ENCODE results near the gene ADISSP. TPM values are rescaled to one million over a fixed set of nuclear protein-coding genes. Genes with fewer than 3 reads are reported as not detected.

The ADISSP gene
- total RNA-seq, 1 donor from 2014 or later, result 34.8 TPM

DNA sequence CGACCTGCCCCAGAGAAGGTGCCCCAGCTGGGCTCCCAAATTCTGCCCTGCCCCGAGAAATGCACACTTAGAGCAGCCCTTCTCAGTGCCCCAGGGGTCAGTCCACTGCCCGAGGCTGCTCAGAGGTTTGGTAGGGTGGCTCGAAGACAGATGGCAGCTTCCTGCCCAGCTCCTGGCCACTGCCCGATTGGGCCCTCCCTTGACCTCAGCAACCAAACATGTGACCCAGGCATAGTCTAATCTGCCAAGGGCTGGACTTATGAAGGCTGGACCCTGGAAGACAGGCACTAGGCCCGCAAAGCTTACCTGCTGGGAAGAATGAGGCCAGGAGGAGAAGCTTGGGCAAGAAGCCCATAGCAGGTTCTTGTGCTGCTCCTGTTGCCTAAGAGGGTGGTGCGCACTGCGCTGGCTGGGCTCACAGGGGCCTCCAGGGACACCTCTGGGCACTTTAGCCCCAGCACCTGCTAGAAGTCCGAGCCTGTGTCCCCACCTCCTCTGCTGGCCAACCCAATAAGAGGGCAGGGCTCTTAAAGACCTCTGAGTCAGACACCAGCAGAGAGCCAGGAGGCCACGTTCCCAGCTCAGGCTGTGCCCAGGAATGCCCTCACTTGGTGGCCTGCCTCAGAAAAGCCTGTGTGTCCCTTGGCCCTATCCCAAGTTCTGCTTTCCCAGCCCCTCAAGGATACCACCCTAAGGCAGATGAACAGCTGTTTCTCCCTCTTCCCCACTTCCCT, 60.6 kb downstream of the ADISSP start:
- H3K27me3 ChIP-seq (ENCODE audit: control insufficient read depth, insufficient read depth, low read length), result peaks cover 12% of the 10 kb centered on the region
- H3K4me3 ChIP-seq (ENCODE audit: low read depth, low read length), result no peak overlapping the region
- TF ChIP-seq, protein P1, sequence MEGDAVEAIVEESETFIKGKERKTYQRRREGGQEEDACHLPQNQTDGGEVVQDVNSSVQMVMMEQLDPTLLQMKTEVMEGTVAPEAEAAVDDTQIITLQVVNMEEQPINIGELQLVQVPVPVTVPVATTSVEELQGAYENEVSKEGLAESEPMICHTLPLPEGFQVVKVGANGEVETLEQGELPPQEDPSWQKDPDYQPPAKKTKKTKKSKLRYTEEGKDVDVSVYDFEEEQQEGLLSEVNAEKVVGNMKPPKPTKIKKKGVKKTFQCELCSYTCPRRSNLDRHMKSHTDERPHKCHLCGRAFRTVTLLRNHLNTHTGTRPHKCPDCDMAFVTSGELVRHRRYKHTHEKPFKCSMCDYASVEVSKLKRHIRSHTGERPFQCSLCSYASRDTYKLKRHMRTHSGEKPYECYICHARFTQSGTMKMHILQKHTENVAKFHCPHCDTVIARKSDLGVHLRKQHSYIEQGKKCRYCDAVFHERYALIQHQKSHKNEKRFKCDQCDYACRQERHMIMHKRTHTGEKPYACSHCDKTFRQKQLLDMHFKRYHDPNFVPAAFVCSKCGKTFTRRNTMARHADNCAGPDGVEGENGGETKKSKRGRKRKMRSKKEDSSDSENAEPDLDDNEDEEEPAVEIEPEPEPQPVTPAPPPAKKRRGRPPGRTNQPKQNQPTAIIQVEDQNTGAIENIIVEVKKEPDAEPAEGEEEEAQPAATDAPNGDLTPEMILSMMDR (IDR thresholded peaks at IDR 0.05; ENCODE audit: insufficient read depth, low read length, poor library complexity, severe bottlenecking), result no peak
- no peaks in the 10 kb centered on the region for H3K36me3 ChIP-seq (ENCODE audit: control insufficient read depth, insufficient read depth, low read length)
- no peak for DNase-seq (ENCODE audit: low read depth)

DNA sequence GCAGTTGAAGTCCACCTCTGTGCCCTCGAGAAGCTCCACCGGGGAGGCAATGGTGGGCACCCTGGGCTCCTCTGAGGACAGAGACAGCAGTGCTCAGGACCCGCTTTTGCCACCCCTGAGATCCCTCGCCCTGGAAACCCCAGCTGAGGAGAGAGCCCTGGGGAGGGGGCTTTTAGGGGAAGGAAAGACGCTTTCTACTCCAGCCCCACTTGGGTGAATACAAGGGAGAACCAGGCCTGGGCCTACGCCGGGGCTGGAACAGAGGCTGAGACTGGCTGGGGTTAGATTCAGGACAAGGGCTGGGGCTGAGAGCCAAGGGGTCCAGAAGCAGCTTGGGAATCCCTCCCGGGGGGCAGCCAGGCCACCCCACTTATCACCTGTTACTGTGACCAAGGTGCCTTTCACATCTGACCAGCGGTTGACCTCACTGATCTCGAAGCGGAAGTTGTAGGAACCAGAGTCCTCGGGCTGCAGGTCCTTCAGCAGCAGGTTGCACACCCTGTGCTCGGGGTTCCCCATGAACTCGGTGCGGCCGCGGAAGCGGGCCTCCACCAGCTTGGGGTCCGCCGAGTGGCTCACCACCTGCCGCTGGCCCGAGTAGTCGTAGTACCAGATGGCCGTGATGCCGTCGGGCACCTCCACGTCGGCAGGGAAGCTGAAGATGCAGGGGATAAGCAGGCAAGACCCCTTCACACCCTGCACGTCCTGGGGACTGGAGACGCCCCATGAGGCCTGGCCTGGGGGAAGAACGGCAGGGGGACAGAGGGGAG, 61.4 kb downstream of the ADISSP start:
- Histone ChIP-seq H3K4me3 (ENCODE audit: low read depth, low read length) (no peak overlapping the region), H3K36me3 (ENCODE audit: control insufficient read depth, insufficient read depth, low read length) (no peaks in the 10 kb centered on the region), H3K27me3 (ENCODE audit: control insufficient read depth, insufficient read depth, low read length) (peaks cover 12% of the 10 kb centered on the region)
- TF ChIP-seq, protein P1 (IDR thresholded peaks at IDR 0.05; ENCODE audit: insufficient read depth, low read length, poor library complexity, severe bottlenecking), result no peak
- DNase-seq (ENCODE audit: low read depth), result no peak

DNA sequence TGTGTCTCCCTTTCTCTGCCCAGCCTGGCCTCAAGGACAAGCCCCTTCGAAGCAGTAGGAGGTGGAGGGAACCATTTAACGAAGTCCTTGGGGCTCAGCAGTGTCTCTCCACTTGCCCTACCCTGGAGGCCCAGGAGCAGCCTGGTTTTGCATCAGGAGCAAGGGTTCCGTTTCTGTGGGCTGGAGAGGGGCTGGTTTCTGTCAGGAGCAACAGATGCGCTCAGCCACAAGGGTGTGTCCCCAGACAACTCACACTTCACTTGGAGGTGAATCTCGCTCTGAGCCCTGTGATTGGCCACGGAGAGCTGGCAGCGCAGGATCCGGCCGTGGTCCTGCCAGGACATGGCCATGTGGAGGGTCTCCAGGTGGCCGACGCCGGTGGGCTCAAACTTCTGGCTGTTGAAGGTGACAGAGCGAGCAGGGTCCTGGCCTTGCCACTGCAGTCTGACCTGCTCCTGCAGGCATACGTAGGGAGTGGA, 62.0 kb downstream of the ADISSP start:
- Histone ChIP-seq H3K27me3 (ENCODE audit: control insufficient read depth, insufficient read depth, low read length) (peaks cover 12% of the 10 kb centered on the region), H3K4me3 (ENCODE audit: low read depth, low read length) (no peak overlapping the region), H3K36me3 (ENCODE audit: control insufficient read depth, insufficient read depth, low read length) (no peaks in the 10 kb centered on the region)
- no peak for DNase-seq (ENCODE audit: low read depth)
- TF ChIP-seq, protein P1 (IDR thresholded peaks at IDR 0.05; ENCODE audit: insufficient read depth, low read length, poor library complexity, severe bottlenecking), result no peak

DNA sequence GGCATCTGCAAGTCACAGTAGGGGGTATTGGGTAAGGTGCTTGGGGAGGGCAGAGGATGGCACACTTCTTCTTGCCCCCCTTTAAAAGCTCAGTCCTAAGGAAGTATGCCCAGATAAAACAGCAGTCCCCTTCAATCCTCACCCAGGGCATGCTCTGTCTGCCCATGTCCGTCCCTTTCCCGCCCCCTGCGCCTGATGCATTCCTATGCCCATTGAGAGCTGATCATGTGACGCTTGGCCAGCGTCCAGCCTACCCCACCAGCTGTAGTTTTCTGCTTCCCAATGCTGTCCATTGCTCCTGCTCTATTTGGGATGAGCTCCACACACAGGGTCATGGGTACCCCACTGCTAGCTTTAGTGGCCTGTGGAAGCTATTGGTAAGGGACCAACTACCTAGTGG, 63.5 kb downstream of the ADISSP start:
- H3K4me3 ChIP-seq (ENCODE audit: low read depth, low read length), result no peak overlapping the region
- H3K27me3 ChIP-seq (ENCODE audit: control insufficient read depth, insufficient read depth, low read length), result peaks cover 9% of the 10 kb centered on the region
- no peak for DNase-seq (ENCODE audit: low read depth)
- no peaks in the 10 kb centered on the region for H3K36me3 ChIP-seq (ENCODE audit: control insufficient read depth, insufficient read depth, low read length)
- TF ChIP-seq, protein P1 (IDR thresholded peaks at IDR 0.05; ENCODE audit: insufficient read depth, low read length, poor library complexity, severe bottlenecking), result no peak

Other genes with a start within 250 kb of the ADISSP start
- gene GFRA4, start 104.4 kb downstream of the ADISSP start, total RNA-seq, result not detected in 2 replicates
- gene ADAM33, start 85.7 kb downstream of the ADISSP start, total RNA-seq, result 0.13 and 0.41 TPM in 2 replicates
- not detected in 2 replicates for gene SIGLEC1, start 55.2 kb downstream of the ADISSP start, total RNA-seq
- 0.08 and 0.68 TPM in 2 replicates for gene HSPA12B, start 35.1 kb downstream of the ADISSP start, total RNA-seq
- gene SPEF1, start 13.7 kb upstream of the ADISSP start, total RNA-seq, result 0.07 TPM in 1 of 2 replicates, not detected in the other
- 66.2 and 73.3 TPM in 2 replicates for gene CENPB, start 19.0 kb upstream of the ADISSP start, total RNA-seq
- gene CDC25B, start 28.6 kb upstream of the ADISSP start, total RNA-seq, result 8.3 and 13.0 TPM in 2 replicates
- gene AP5S1, start 52.8 kb upstream of the ADISSP start, total RNA-seq, result 13.7 and 15.0 TPM in 2 replicates
- 30.8 and 32.0 TPM in 2 replicates for gene MAVS, start 79.1 kb upstream of the ADISSP start, total RNA-seq
- gene PANK2, start 121.6 kb upstream of the ADISSP start, total RNA-seq, result 29.9 and 40.8 TPM in 2 replicates
- gene RNF24, start 247.8 kb upstream of the ADISSP start, total RNA-seq, result 14.8 and 22.0 TPM in 2 replicates

All from kidney epithelial cell (primary cell).